Activated T-cell treated with anti-CD3 and anti-CD28 coated beads, Interleukin-2, amount 50 U/mL, for 72 hours (primary cell): ENCODE data around the gene AGTPBP1. TPM values are rescaled to one million over a fixed set of nuclear protein-coding genes. Genes with fewer than 3 reads are reported as not detected.

ENCODE experiments used
- total RNA-seq, 2 donors: library from RNA; stranded (reverse); gene quantifications; one replicate each; pipeline ENCODE4 v1.2.3, GENCODE V29; 2022

The AGTPBP1 gene
- total RNA-seq, 2 donors from 2014 or later: 52.3 to 58.2 TPM

Other genes starting within 250 kb of the AGTPBP1 start
- 10 to 100 TPM; 25.1 to 29.0 TPM for gene NAA35, start 199.2 kb upstream of the AGTPBP1 start, total RNA-seq